IPS-18c (cell line): ENCODE results near the gene TCEANC.

Experiments
- H3K4me3 ChIP-seq: 2 replicates; pipeline ENCODE4 v1.7.0; 2013; ENCODE audit warnings: low read depth, mild to moderate bottlenecking, low read length, moderate library complexity; ENCODE audit not compliant: insufficient read depth
- H3K9me3 ChIP-seq: one replicate; pipeline ENCODE4 v1.6.1; 2013; ENCODE audit warnings: mild to moderate bottlenecking, low read length, moderate library complexity; ENCODE audit not compliant: control insufficient read depth, insufficient read depth

Gene TCEANC

DNA sequence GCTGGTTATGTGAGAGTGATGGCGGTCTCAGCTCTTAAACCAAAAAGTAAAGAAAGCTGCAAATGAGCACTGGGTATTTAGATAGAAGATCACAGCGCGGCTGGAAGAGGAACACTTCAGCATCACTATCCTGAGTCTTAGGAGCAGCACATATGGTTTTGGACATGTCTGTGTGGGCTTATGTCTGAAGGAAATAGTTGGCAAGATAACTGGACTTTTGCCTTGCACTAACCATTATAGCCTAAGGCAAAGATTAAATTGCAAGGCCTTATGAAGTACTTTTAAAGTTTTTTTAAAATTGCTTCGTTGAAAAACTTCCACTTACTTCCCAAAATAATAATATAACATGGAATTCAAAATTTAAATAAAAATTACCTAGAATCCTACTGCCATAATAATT is 31.4 kb downstream of the TCEANC start:
- Histone ChIP-seq H3K4me3 (no peak overlapping the region), H3K9me3 (no peaks in the 10 kb centered on the region)

GRCh38 chrX:13685126-13685763 is 32.3 kb downstream of the TCEANC start:
- Histone ChIP-seq H3K4me3 (no peak overlapping the region), H3K9me3 (no peaks in the 10 kb centered on the region)

- Histone ChIP-seq H3K9me3 (no peaks in the 10 kb centered on the region), H3K4me3 (no peak overlapping the region)
Measured at GRCh38 chrX:13687203-13687602, 34.3 kb downstream of the TCEANC start.

DNA sequence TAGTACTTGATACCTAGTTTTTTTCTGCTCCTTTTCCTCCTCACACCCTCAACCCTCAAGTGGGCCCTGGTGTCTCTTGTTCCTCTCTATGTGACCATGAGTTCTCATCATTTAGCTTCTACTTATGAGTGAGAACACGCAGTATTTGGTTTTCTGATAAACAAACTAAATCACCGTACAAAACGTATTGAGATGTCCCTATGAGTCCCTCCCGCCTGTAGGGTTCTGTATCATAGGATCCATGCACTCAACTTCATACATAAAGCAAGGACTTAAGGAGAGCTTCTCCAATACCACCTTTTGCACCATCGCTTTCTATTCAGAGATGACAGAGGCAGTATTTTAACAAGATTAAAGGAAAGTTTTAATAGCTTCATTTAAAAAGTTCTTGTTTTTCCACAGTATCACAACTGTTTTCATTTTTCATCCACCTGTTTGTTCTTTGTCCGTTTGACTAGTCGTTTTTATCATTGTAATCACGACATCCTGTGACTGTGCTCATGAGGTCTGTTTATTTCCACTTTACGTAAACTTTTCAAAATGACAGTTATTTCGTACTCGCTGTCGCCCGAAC is 35.5 kb downstream of the TCEANC start:
- Histone ChIP-seq H3K4me3 (peak overlapping the region; percentile 34; the same call in 1 of the 2 replicates), H3K9me3 (no peaks in the 10 kb centered on the region)

GRCh38 chrX:13688958-13689740 is 36.2 kb downstream of the TCEANC start, which contains the start of gene RAB9A:
RAB9A (plus strand) TSS chrX:13689128; CDS start chrX:13708747, 19,619 bp downstream.
- peak within 1 kb of the TSS; percentile 91 for H3K4me3 ChIP-seq
- H3K9me3 ChIP-seq = no peaks in the 10 kb centered on the region

DNA sequence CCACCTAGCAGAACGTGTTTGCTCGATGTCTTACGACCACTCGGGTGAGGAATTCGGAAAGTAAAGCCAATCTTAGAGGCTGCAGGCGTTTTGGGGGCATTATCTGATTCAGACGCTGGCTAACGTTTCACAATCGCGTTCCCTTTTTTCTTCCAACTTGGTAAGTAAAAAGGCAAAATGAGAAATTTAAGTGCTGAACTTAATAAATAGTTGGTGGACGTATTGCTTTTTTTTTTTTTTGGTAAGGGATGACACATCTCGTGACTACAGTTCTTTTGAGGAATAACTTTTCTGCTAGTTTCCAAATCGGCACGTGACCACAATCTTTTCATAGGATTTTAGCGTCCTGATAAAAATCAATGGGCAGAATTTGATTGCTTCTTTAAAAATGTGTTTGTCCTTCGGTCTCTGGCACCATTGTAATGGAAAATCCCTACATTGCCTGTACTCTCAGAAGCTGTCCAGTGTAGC is 36.8 kb downstream of the TCEANC start:
- Histone ChIP-seq H3K9me3 (no peaks in the 10 kb centered on the region), H3K4me3 (peak overlapping the region; percentile 91)

DNA sequence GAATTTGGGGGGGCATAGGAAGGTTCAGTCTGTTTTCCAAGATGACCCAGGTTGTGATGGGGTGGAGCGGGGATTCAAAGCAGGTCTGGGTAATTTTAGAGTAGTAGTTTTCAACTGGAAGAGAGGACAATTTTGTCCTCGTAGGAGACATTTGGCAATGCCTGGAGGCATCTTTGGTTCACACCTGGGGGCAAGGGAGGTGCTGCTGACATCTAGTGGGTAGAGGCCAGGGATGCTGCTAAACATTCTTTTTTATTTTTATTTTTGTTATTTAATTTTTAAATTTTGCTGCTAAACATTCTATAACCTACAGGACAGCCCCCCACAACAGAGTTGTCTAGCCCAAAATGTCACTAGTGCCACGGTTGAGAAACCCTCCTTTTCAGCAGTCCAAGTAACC is 37.9 kb downstream of the TCEANC start:
- H3K9me3 ChIP-seq = no peaks in the 10 kb centered on the region

GRCh38 chrX:13691841-13692371 is 39.0 kb downstream of the TCEANC start:
- H3K4me3 ChIP-seq = no peak overlapping the region
- H3K9me3 ChIP-seq = no peaks in the 10 kb centered on the region

More for the DNA sequence above, 37.9 kb downstream of the TCEANC start:
- peak overlapping the region; percentile 91; the same call in 1 of the 2 replicates for H3K4me3 ChIP-seq

GRCh38 chrX:13692771-13693231 is 39.9 kb downstream of the TCEANC start:
- no peaks in the 10 kb centered on the region for H3K9me3 ChIP-seq
- H3K4me3 ChIP-seq = no peak overlapping the region

- Histone ChIP-seq H3K4me3 (no peak overlapping the region), H3K9me3 (no peaks in the 10 kb centered on the region)
Measured at GRCh38 chrX:13693341-13693961, 40.5 kb downstream of the TCEANC start.

DNA sequence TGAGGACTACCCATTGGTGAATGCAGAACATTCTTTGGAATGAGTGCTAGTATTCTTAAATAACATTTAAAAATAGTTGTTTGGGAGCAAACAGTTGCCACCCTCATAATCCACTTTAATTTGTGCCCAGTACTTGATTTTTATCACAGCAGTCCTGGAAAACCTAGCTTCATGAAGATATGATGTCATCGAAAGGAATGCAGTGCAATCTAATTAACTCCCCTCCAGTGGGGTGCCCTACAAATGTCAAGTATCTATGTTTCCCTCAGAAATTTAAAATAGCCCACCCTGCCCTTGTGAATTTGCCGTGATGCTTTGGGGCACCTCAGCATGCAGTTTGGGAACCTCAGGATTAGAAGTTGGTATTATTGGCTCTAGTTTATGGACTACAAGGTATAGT is 41.4 kb downstream of the TCEANC start:
- Histone ChIP-seq H3K4me3 (no peak overlapping the region; the same call in 1 of the 2 replicates), H3K9me3 (no peaks in the 10 kb centered on the region)

DNA sequence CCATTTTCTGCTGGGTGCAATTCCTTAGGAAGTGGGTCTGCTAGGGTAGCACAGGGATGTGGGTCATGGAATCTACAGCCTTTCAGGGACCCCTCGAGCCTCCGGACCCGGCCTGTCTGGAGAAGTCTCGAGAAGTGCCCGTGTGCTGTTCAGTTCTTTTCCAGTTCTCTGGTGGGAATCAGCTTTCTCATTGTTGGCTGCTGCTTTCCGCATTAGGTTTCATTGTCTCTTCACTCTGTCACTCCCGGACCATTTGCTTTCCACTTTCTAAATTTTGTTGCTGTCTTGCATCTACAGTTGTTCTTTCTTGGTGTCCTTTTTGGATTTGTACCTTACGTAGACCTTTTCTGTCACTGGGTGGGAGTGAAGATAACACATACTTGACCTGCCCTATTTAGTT is 42.0 kb downstream of the TCEANC start:
- Histone ChIP-seq H3K4me3 (no peak overlapping the region; the same call in 1 of the 2 replicates), H3K9me3 (no peaks in the 10 kb centered on the region)

- Histone ChIP-seq H3K9me3 (no peaks in the 10 kb centered on the region), H3K4me3 (no peak overlapping the region)
Measured at GRCh38 chrX:13695601-13696115, 42.7 kb downstream of the TCEANC start.

DNA sequence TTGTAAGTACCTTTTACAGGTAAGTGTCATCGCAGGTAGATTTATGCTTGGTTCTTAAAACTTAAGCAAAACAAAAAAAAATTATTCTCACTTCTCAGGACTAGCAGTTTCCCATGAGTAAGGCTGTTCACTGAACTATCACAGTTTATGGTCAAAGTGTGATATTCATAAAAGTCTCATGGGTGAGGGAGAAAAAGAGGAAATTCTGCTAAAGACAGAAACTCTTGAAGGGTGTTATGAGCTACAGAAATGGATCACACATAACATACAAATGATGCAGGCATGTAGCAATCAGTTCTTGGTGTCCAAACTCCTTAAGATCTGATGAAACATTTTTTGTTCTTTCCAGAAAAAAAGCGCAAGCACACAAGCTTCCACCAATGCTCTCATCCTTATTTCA is 44.5 kb downstream of the TCEANC start:
- Histone ChIP-seq H3K4me3 (no peak overlapping the region), H3K9me3 (no peaks in the 10 kb centered on the region)

DNA sequence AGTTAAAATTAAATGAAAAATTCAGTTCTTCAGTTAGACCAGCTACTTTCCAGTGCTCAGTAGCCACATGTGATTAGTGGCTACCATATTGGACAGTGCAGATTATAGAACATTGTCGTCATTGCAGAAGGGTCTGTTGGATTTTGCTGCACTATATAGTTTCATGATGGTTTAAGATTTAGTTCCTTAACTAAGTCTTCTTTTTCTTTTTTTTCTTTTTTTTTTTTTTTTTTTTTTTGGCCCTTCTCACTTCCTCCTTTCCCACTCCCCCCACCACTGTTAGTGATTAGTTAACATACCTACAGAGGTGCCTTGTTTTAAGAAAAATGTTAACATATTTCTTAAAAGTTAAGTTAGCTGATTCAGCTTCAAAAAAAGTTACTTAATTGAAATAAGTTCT is 45.0 kb downstream of the TCEANC start:
- Histone ChIP-seq H3K9me3 (no peaks in the 10 kb centered on the region), H3K4me3 (no peak overlapping the region)

GRCh38 chrX:13698432-13698831 is 45.5 kb downstream of the TCEANC start:
- no peaks in the 10 kb centered on the region for H3K9me3 ChIP-seq
- H3K4me3 ChIP-seq = no peak overlapping the region

- Histone ChIP-seq H3K4me3 (no peak overlapping the region), H3K9me3 (no peaks in the 10 kb centered on the region)
Measured at GRCh38 chrX:13699183-13699826, 46.4 kb downstream of the TCEANC start.
